HEK293 (cell line): ENCODE data around the gene OR4C12.
"Not testable (repeated sequence)": the region's sequence is repeated elsewhere in the genome, so short reads cannot be mapped to it uniquely, and the experiment has no call there.

Experiments
- CTCF ChIA-PET: fragments of 350-600 bp; formaldehyde crosslinking; extraction: SDS; loops from one replicate; lab custom pipeline; 2021; ENCODE audit warnings: antibody characterized with exemption; lab: Yijun Ruan, JAX
- POLR2A ChIA-PET: fragments of 300-600 bp; formaldehyde crosslinking; extraction: SDS; loops from one replicate; lab custom pipeline; 2020; ENCODE audit warnings: antibody characterized with exemption, inconsistent platforms; lab: Yijun Ruan, JAX
- H3K27ac ChIP-seq: fragments of 200-500 bp; sonication (Bioruptor generic); 2 replicates; pipeline ENCODE4 v1.5.1; 2014; ENCODE audit warnings: low read depth, low read length, control low read depth, inconsistent platforms; ENCODE audit errors: extremely low read depth
- H3K36me3 ChIP-seq, 2 experiments: fragments of 200-500 bp in 1 of 2; sonication (Bioruptor generic) in 1 of 2; 1 replicate in 1 of 2; 2 replicates in 1 of 2; pipeline ENCODE4 v1.5.1; 2014 to 2017; ENCODE audit warnings: inconsistent platforms in 2 of 2, low read length in 2 of 2; ENCODE audit not compliant: control insufficient read depth in 2 of 2, insufficient read depth in 1 of 2
- H3K4me1 ChIP-seq: fragments of 200-500 bp; sonication (Bioruptor generic); 2 replicates; pipeline ENCODE4 v1.5.1; 2014; ENCODE audit warnings: mild to moderate bottlenecking, low read length, inconsistent platforms; ENCODE audit not compliant: control insufficient read depth, insufficient read depth
- H3K4me3 ChIP-seq: 2 replicates; pipeline ENCODE4 v1.5.1; 2011; ENCODE audit warnings: low read depth, mild to moderate bottlenecking, control low read depth, low read length, moderate library complexity
- H3K9me3 ChIP-seq: fragments of 200-500 bp; sonication (Bioruptor generic); 2 replicates; pipeline ENCODE4 v1.5.1; 2014; ENCODE audit warnings: low read depth, low read length, inconsistent platforms; ENCODE audit not compliant: control insufficient read depth, insufficient read depth
- GLI2 ChIP-seq: fragments of 450-650 bp; formaldehyde crosslinking; IDR thresholded peaks from 2 replicates; pipeline ENCODE4; 2017; ENCODE audit warnings: missing biosample characterization, missing genetic modification characterization, low read depth, borderline replicate concordance
- HOXA7 ChIP-seq: sonication (generic); formaldehyde crosslinking; IDR thresholded peaks from 2 replicates; pipeline ENCODE4 v1.8.1; 2022; ENCODE audit warnings: missing genetic modification reagents, borderline replicate concordance
- HOXD13 ChIP-seq: sonication (generic); formaldehyde crosslinking; IDR thresholded peaks from 2 replicates; pipeline ENCODE4 v1.8.0; 2022; ENCODE audit warnings: missing genetic modification reagents, borderline replicate concordance
- SALL2 ChIP-seq: fragments of 450-650 bp; formaldehyde crosslinking; IDR thresholded peaks from 2 replicates; pipeline ENCODE4 v1.5.0; 2017; ENCODE audit warnings: missing biosample characterization, mild to moderate bottlenecking, missing genetic modification characterization, borderline replicate concordance
- ZBTB48 ChIP-seq: fragments of 450-650 bp; formaldehyde crosslinking; IDR thresholded peaks from 2 replicates; pipeline ENCODE4 v1.5.1; 2016; ENCODE audit warnings: missing biosample characterization, missing genetic modification characterization
- ZFP41 ChIP-seq: fragments of 450-650 bp; formaldehyde crosslinking; IDR thresholded peaks from 2 replicates; pipeline ENCODE4 v1.5.1; 2016; ENCODE audit warnings: missing biosample characterization, missing genetic modification characterization, borderline replicate concordance
- ZNF10 ChIP-seq: fragments of 450-650 bp; formaldehyde crosslinking; IDR thresholded peaks from 2 replicates; pipeline ENCODE4 v1.5.1; 2017; ENCODE audit warnings: missing biosample characterization, missing genetic modification characterization
- ZNF26 ChIP-seq: fragments of 450-650 bp; formaldehyde crosslinking; IDR thresholded peaks from 2 replicates; pipeline ENCODE4 v1.5.1; 2016; ENCODE audit warnings: missing biosample characterization, missing genetic modification characterization
- ZNF274 ChIP-seq, 2 experiments: fragments of 200-500 bp in 1 of 2; fragments of 450-650 bp in 1 of 2; sonication (Bioruptor generic) in 1 of 2; formaldehyde crosslinking in 1 of 2; IDR thresholded peaks; 2 replicates each; pipeline versions ENCODE4 v1.5.1 to v1.6.1; 2014 to 2016; ENCODE audit warnings: borderline replicate concordance in 1 of 2, inconsistent platforms in 1 of 2, low read length in 1 of 2, missing biosample characterization in 1 of 2, missing genetic modification characterization in 1 of 2
- ZNF335 ChIP-seq: fragments of 450-650 bp; formaldehyde crosslinking; conservative IDR thresholded peaks from 2 replicates; pipeline ENCODE4 v1.5.1; 2016; ENCODE audit warnings: missing biosample characterization, missing genetic modification characterization
- ZNF404 ChIP-seq: fragments of 450-650 bp; formaldehyde crosslinking; IDR thresholded peaks from 2 replicates; pipeline ENCODE4 v1.5.1; 2017; ENCODE audit warnings: missing biosample characterization, missing genetic modification characterization
- ZNF560 ChIP-seq: fragments of 450-650 bp; formaldehyde crosslinking; IDR thresholded peaks from 2 replicates; pipeline ENCODE4 v1.5.1; 2017; ENCODE audit warnings: missing biosample characterization, missing genetic modification characterization, borderline replicate concordance
- ZNF596 ChIP-seq: fragments of 450-650 bp; IDR thresholded peaks from 2 replicates; pipeline ENCODE4 v1.5.0; 2018; ENCODE audit warnings: missing biosample characterization, mild to moderate bottlenecking, missing genetic modification characterization, moderate library complexity
- ZNF629 ChIP-seq: fragments of 450-650 bp; formaldehyde crosslinking; IDR thresholded peaks from 2 replicates; pipeline ENCODE4 v1.5.1; 2017; ENCODE audit warnings: missing biosample characterization, missing genetic modification characterization
- ZNF704 ChIP-seq: fragments of 450-650 bp; formaldehyde crosslinking; IDR thresholded peaks from 2 replicates; pipeline ENCODE4 v1.5.1; 2016; ENCODE audit warnings: missing biosample characterization, missing genetic modification characterization
- TF ChIP-seq, protein P1 (sequence below): fragments of 450-650 bp; formaldehyde crosslinking; IDR thresholded peaks from 2 replicates; pipeline ENCODE4 v1.5.1; 2016; ENCODE audit warnings: missing biosample characterization, missing genetic modification characterization
- TF ChIP-seq, protein P2 (sequence below): fragments of 450-650 bp; formaldehyde crosslinking; IDR thresholded peaks from 2 replicates; pipeline ENCODE4 v1.5.1; 2016; ENCODE audit warnings: missing biosample characterization, missing genetic modification characterization

The OR4C12 gene

DNA sequence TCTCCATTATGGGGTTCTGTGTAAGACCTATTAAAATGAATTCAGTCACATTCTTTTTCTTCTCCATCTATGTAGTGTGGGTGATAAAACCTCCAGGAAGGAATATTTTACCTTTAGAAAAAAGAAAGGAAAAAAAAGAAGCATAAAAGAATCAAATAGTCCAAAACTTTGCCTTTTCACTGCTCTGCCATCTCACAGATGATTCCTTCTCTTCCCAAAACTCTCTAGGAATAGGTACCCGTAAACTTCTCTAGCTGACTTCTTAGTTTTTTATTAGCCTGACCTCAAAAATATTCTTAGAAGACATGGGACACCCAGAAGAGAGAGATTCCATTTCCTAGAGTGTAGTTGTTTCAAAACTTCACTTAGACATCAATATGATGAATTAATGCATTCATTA, at the start of gene OR4C12:
OR4C12 (minus strand) TSS at position 101 of the 400 bp plus-strand sequence; CDS start at position 67, 34 bp downstream.
- H3K36me3 ChIP-seq, CTCF ChIA-PET, H3K9me3 ChIP-seq, H3K27ac ChIP-seq, H3K4me1 ChIP-seq, POLR2A ChIA-PET, H3K4me3 ChIP-seq: not testable (repeated sequence)

- ChIA-PET POLR2A (no interaction called here), CTCF (no interaction called here)
- TF ChIP-seq ZNF274 (IDR thresholded peaks at IDR 0.05; ENCODE audit: low read length) (no peak), ZNF274 (tag by site-specific recombination; IDR thresholded peaks at IDR 0.05; ENCODE audit: borderline replicate concordance) (no peak), SALL2 (tag by site-specific recombination) (no peak), ZNF596 (tag by site-specific recombination) (no peak), ZFP41 (no peak), ZNF26 (tag by site-specific recombination) (no peak), ZNF629 (tag by site-specific recombination) (no peak), ZNF10 (tag by site-specific recombination) (no peak), ZNF335 (tag by site-specific recombination) (no peak), HOXA7 (CRISPR knock-in tag) (no peak), ZBTB48 (tag by site-specific recombination) (no peak), HOXD13 (no peak), GLI2 (tag by site-specific recombination) (no peak), ZNF404 (tag by site-specific recombination) (no peak), ZNF704 (tag by site-specific recombination) (no peak), ZNF560 (tag by site-specific recombination) (no peak)
- TF ChIP-seq, protein P1, sequence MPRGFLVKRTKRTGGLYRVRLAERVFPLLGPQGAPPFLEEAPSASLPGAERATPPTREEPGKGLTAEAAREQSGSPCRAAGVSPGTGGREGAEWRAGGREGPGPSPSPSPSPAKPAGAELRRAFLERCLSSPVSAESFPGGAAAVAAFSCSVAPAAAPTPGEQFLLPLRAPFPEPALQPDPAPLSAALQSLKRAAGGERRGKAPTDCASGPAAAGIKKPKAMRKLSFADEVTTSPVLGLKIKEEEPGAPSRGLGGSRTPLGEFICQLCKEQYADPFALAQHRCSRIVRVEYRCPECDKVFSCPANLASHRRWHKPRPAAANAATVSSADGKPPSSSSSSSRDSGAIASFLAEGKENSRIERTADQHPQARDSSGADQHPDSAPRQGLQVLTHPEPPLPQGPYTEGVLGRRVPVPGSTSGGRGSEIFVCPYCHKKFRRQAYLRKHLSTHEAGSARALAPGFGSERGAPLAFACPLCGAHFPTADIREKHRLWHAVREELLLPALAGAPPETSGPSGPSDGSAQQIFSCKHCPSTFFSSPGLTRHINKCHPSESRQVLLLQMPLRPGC = no peak
- TF ChIP-seq, protein P2, sequence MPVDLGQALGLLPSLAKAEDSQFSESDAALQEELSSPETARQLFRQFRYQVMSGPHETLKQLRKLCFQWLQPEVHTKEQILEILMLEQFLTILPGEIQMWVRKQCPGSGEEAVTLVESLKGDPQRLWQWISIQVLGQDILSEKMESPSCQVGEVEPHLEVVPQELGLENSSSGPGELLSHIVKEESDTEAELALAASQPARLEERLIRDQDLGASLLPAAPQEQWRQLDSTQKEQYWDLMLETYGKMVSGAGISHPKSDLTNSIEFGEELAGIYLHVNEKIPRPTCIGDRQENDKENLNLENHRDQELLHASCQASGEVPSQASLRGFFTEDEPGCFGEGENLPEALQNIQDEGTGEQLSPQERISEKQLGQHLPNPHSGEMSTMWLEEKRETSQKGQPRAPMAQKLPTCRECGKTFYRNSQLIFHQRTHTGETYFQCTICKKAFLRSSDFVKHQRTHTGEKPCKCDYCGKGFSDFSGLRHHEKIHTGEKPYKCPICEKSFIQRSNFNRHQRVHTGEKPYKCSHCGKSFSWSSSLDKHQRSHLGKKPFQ (tag by site-specific recombination) = no peak
- Histone ChIP-seq H3K36me3 (no peaks in the 10 kb centered on the region), H3K4me3 (no peak overlapping the region), H3K9me3 (no peaks in the 10 kb centered on the region), H3K27ac (no peak overlapping the region), H3K4me1 (no peaks in the 10 kb centered on the region)
Observed at GRCh38 chr11:50030193-50030592, 47.9 kb upstream of the OR4C12 start.
